OCI-LY1 (cell line): ENCODE data around the gene BOLL.

Experiments used
- H2AFZ ChIP-seq: fragments of 200-600 bp; sonication (generic), shearing (Covaris generic); 2 replicates; pipeline ENCODE4 v1.6.0; 2014; ENCODE audit warnings: antibody characterized with exemption, mild to moderate bottlenecking, low read length
- H3F3A ChIP-seq: fragments of 200-600 bp; sonication (generic), shearing (Covaris generic); 2 replicates; pipeline ENCODE4 v1.6.0; 2014; ENCODE audit warnings: mild to moderate bottlenecking, antibody characterized with exemption, low read length, moderate library complexity; ENCODE audit not compliant: insufficient read depth
- H3K27ac ChIP-seq: fragments of 200-600 bp; sonication (generic); 2 replicates; pipeline ENCODE4 v1.5.1; 2014; ENCODE audit warnings: low read length, mixed run types, mild to moderate bottlenecking, low read depth; ENCODE audit not compliant: poor library complexity, severe bottlenecking
- H3K27me3 ChIP-seq: fragments of 200-600 bp; sonication (generic); 2 replicates; pipeline ENCODE4 v1.6.0; 2014; ENCODE audit warnings: antibody characterized with exemption, mild to moderate bottlenecking, low read length, moderate library complexity; ENCODE audit not compliant: insufficient read depth
- H3K36me3 ChIP-seq: fragments of 200-600 bp; sonication (generic); 2 replicates; pipeline ENCODE4 v1.6.1; 2014; ENCODE audit warnings: mild to moderate bottlenecking, antibody characterized with exemption, low read length, moderate library complexity, mixed read lengths; ENCODE audit not compliant: insufficient read depth
- H3K4me1 ChIP-seq: fragments of 200-600 bp; sonication (generic); 2 replicates; pipeline ENCODE4 v1.5.1; 2014; ENCODE audit warnings: mild to moderate bottlenecking, low read length, moderate library complexity; ENCODE audit not compliant: insufficient read depth, severe bottlenecking
- H3K4me2 ChIP-seq: fragments of 200-600 bp; sonication (generic), shearing (Covaris generic); 2 replicates; pipeline ENCODE4 v1.6.1; 2014; ENCODE audit warnings: low read length
- H3K4me3 ChIP-seq: fragments of 200-600 bp; sonication (generic); 2 replicates; pipeline ENCODE4 v1.5.1; 2014; ENCODE audit warnings: low read length, low read depth, mild to moderate bottlenecking, mixed read lengths; ENCODE audit not compliant: poor library complexity, severe bottlenecking
- H3K79me2 ChIP-seq: fragments of 200-600 bp; shearing (Covaris generic); 2 replicates; pipeline ENCODE4 v1.6.1; 2016; ENCODE audit warnings: mixed run types, low read length, mixed read lengths; ENCODE audit not compliant: insufficient read depth
- H3K9ac ChIP-seq: fragments of 200-600 bp; sonication (generic), shearing (Covaris generic); 2 replicates; pipeline ENCODE4 v1.6.1; 2014; ENCODE audit warnings: mild to moderate bottlenecking, low read length, mixed read lengths
- H3K9me2 ChIP-seq: fragments of 200-600 bp; sonication (generic), shearing (Covaris generic); 2 replicates; pipeline ENCODE4 v1.6.1; 2014; ENCODE audit warnings: low read depth, mild to moderate bottlenecking, low read length, mixed read lengths
- H3K9me3 ChIP-seq: fragments of 200-600 bp; shearing (Covaris generic); 2 replicates; pipeline ENCODE4 v1.6.1; 2014; ENCODE audit warnings: low read length, mixed read lengths
- H4K20me1 ChIP-seq: fragments of 200-600 bp; sonication (generic), shearing (Covaris generic); 2 replicates; pipeline ENCODE4 v1.6.0; 2016; ENCODE audit warnings: mild to moderate bottlenecking, low read length; ENCODE audit not compliant: insufficient read depth
- EZH2 ChIP-seq: fragments of 200-600 bp; sonication (generic), shearing (Covaris generic); IDR thresholded peaks from 2 replicates; pipeline ENCODE4 v1.8.0; 2017; ENCODE audit warnings: borderline replicate concordance, mixed run types, mild to moderate bottlenecking, antibody characterized with exemption, low read length, moderate library complexity, mixed read lengths
- TF ChIP-seq, protein P1 (sequence below): fragments of 200-600 bp; sonication (generic), shearing (Covaris generic); IDR thresholded peaks from 2 replicates; pipeline ENCODE4 v1.5.1; 2017; ENCODE audit warnings: mild to moderate bottlenecking, antibody characterized with exemption, low read length, moderate library complexity, mixed read lengths

BOLL gene

DNA sequence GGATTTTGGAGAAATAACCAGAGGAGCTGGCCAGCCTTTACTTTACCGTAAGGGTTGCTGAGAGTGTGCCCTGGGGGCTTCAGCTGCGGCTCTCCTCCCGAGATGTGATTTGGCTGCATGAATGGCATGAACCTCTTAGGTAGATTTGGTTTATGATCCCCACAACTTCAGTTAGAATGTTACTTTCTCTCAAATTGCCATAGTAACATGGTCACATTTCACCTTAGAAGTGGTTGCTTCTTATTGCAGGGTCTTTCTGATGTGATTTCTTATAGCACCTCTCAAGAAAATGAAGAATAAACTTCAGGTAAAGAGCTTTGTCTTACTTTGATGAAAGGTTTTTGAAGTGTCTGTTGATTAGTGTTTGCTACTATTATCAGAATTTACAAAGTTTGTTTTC is 24.9 kb upstream of the BOLL start:
- H3K4me3 ChIP-seq = no peak overlapping the region
- H4K20me1 ChIP-seq = no peaks in the 10 kb centered on the region
- H3K27me3 ChIP-seq = no peaks in the 10 kb centered on the region
- H3K4me1 ChIP-seq = no peaks in the 10 kb centered on the region
- no peaks in the 10 kb centered on the region for H3F3A ChIP-seq
- H3K27ac ChIP-seq = no peak overlapping the region
- no peaks in the 10 kb centered on the region for H3K79me2 ChIP-seq
- H2AFZ ChIP-seq = no peak overlapping the region
- H3K4me2 ChIP-seq = no peak overlapping the region
- H3K9me3 ChIP-seq = no peaks in the 10 kb centered on the region
- H3K9me2 ChIP-seq = no peaks in the 10 kb centered on the region
- TF ChIP-seq, protein P1, sequence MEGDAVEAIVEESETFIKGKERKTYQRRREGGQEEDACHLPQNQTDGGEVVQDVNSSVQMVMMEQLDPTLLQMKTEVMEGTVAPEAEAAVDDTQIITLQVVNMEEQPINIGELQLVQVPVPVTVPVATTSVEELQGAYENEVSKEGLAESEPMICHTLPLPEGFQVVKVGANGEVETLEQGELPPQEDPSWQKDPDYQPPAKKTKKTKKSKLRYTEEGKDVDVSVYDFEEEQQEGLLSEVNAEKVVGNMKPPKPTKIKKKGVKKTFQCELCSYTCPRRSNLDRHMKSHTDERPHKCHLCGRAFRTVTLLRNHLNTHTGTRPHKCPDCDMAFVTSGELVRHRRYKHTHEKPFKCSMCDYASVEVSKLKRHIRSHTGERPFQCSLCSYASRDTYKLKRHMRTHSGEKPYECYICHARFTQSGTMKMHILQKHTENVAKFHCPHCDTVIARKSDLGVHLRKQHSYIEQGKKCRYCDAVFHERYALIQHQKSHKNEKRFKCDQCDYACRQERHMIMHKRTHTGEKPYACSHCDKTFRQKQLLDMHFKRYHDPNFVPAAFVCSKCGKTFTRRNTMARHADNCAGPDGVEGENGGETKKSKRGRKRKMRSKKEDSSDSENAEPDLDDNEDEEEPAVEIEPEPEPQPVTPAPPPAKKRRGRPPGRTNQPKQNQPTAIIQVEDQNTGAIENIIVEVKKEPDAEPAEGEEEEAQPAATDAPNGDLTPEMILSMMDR = no peak
- TF ChIP-seq EZH2 = no peak
- no peaks in the 10 kb centered on the region for H3K36me3 ChIP-seq
- no peak overlapping the region for H3K9ac ChIP-seq

DNA sequence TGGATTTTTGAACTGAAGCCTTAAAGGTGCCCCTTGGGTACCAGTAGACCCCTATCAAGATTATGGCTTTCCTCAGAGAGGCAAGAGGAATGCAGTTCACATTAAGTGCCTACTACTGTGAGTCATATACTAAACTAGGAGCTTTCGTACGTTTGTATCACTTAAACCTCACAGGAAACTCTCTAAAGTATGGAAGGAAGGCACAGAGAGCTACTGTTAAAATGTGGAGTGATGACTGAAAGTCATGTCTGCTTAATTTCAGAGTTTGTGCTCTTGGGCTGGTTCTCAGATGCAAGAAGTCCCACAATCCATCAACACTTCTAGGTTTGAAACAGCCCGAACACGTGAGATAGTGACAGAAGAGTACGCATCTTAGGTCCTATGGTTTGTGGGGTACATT is 23.9 kb upstream of the BOLL start:
- Histone ChIP-seq H3K9ac (no peak overlapping the region), H3K4me1 (peaks cover 2% of the 10 kb centered on the region), H2AFZ (no peak overlapping the region), H3K79me2 (no peaks in the 10 kb centered on the region), H3K36me3 (no peaks in the 10 kb centered on the region), H3K27ac (no peak overlapping the region), H3K27me3 (no peaks in the 10 kb centered on the region), H3F3A (no peaks in the 10 kb centered on the region), H3K4me3 (no peak overlapping the region), H4K20me1 (no peaks in the 10 kb centered on the region), H3K9me2 (no peaks in the 10 kb centered on the region), H3K4me2 (no peak overlapping the region), H3K9me3 (no peaks in the 10 kb centered on the region)
- TF ChIP-seq, protein P1 = no peak
- TF ChIP-seq EZH2 = no peak

DNA sequence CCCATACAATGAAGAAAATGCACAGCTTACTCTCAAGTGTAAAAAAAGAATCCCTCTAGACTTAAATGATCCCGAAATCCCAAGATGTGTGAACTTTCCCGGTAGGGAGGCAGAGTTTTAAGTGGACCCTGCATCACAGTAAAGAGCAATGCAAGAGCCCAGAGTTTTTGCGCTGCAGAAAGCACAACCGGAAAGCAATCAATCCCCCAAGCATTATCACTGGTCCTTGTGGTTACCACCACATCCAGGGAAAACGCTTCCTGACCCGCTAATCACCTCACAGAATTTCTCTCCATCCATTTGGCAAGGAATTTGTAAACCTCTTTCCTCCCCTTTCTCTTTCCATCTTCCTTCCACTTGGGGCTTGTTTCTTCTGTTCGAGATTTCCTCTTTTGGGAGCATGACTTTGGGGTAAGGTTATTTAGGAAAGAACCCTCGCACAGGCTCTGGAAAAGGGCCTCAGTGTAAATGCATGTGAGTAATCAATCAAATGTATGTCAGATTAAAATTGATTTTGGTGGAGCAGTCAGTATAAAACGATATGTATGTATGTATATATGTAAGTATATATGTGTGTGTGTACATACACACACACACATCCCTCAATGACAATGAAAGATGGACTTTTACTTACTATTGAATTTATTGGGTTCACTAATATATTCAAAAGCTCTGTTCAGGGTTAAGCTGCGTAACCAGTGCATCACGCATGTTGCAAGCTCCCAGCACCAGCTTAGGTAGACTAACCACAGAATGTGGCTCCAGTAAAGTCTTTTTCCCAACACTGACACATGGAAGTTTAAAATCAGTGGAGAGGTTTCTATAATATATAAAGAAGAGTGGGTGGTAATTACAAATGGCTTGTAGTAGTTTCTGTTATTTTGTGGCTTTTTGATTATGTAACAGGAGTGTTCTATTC is 20.9 kb upstream of the BOLL start:
- Histone ChIP-seq H3F3A (no peaks in the 10 kb centered on the region), H3K9me3 (no peaks in the 10 kb centered on the region), H3K9me2 (no peaks in the 10 kb centered on the region), H3K4me1 (peaks cover 6% of the 10 kb centered on the region), H3K4me3 (no peak overlapping the region), H3K36me3 (no peaks in the 10 kb centered on the region), H3K79me2 (no peaks in the 10 kb centered on the region), H3K9ac (no peak overlapping the region), H3K27ac (no peak overlapping the region), H3K4me2 (no peak overlapping the region), H3K27me3 (no peaks in the 10 kb centered on the region), H4K20me1 (no peaks in the 10 kb centered on the region), H2AFZ (no peak overlapping the region)
- no peak for TF ChIP-seq EZH2
- TF ChIP-seq, protein P1 = no peak
